Measurements from ENCODE around the gene TGFBRAP1.

TGFBRAP1 gene

DNA sequence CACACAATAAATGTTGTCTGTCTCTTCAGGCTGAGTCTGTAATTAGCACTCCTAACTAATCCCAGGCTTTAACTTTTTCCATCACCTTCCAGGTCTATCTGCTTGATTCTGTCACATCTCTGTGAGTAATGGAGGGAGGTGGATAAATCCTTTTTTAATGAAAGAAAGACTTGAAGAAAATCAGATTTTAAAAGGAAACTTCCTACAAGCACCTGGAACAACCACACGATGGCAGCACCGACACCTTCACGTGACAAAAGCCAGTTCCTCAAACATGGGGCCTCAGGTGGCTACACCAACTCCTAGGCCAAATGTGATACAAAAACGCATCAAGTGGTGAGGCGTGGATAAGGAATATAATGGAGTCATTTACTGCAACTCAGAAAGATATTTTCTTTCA lies 41.8 kb downstream of the TGFBRAP1 start:
- TF ChIP-seq GABPA (IDR thresholded peaks at IDR 0.05; ENCODE audit: low read depth) (no peak), POLR2AphosphoS5 (IDR thresholded peaks at IDR 0.05; ENCODE audit: low read depth) (no peak), SPI1 (IDR thresholded peaks at IDR 0.05; ENCODE audit: borderline replicate concordance, low read depth) (peak; percentile 90)
- TF ChIP-seq, protein P1, sequence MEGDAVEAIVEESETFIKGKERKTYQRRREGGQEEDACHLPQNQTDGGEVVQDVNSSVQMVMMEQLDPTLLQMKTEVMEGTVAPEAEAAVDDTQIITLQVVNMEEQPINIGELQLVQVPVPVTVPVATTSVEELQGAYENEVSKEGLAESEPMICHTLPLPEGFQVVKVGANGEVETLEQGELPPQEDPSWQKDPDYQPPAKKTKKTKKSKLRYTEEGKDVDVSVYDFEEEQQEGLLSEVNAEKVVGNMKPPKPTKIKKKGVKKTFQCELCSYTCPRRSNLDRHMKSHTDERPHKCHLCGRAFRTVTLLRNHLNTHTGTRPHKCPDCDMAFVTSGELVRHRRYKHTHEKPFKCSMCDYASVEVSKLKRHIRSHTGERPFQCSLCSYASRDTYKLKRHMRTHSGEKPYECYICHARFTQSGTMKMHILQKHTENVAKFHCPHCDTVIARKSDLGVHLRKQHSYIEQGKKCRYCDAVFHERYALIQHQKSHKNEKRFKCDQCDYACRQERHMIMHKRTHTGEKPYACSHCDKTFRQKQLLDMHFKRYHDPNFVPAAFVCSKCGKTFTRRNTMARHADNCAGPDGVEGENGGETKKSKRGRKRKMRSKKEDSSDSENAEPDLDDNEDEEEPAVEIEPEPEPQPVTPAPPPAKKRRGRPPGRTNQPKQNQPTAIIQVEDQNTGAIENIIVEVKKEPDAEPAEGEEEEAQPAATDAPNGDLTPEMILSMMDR (IDR thresholded peaks at IDR 0.05; ENCODE audit: insufficient read depth, low read length): peak; percentile 44
- TF ChIP-seq, protein P2, sequence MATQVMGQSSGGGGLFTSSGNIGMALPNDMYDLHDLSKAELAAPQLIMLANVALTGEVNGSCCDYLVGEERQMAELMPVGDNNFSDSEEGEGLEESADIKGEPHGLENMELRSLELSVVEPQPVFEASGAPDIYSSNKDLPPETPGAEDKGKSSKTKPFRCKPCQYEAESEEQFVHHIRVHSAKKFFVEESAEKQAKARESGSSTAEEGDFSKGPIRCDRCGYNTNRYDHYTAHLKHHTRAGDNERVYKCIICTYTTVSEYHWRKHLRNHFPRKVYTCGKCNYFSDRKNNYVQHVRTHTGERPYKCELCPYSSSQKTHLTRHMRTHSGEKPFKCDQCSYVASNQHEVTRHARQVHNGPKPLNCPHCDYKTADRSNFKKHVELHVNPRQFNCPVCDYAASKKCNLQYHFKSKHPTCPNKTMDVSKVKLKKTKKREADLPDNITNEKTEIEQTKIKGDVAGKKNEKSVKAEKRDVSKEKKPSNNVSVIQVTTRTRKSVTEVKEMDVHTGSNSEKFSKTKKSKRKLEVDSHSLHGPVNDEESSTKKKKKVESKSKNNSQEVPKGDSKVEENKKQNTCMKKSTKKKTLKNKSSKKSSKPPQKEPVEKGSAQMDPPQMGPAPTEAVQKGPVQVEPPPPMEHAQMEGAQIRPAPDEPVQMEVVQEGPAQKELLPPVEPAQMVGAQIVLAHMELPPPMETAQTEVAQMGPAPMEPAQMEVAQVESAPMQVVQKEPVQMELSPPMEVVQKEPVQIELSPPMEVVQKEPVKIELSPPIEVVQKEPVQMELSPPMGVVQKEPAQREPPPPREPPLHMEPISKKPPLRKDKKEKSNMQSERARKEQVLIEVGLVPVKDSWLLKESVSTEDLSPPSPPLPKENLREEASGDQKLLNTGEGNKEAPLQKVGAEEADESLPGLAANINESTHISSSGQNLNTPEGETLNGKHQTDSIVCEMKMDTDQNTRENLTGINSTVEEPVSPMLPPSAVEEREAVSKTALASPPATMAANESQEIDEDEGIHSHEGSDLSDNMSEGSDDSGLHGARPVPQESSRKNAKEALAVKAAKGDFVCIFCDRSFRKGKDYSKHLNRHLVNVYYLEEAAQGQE (IDR thresholded peaks at IDR 0.05; ENCODE audit: insufficient replicate concordance, low read depth): no peak
- Histone ChIP-seq H3K4me3 (replicated peaks; ENCODE audit: insufficient read depth, low read length) (no peak overlapping the region), H3K27ac (replicated peaks) (no peak overlapping the region), H3K27me3 (ENCODE audit: insufficient read depth, poor library complexity, severe bottlenecking) (no peaks in the 10 kb centered on the region)
- peak in 1 of 2 experiments; percentile 67 for DNase-seq (ENCODE audit: low read depth in 1 of 2, low spot score in 1 of 2)

DNA sequence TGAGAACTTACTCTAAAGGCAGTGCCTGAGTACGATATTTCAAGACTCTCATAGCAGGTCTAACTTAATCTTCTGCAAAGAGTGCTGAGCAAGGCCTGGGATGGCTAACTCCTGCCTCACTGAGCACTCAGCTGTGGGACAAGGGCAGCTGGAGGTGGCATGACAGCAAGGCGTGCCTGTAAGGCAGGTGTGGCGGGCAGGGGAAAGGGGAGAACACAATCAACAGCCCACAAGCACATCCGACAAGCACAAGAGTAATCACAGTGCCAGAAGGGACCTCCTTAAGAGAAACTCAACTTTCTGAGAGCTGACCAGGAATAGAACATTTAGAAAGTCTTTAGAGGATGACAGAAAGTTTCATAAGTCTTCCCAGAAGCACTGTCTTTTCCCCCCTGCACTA lies 46.0 kb downstream of the TGFBRAP1 start:
- no peak overlapping the region for H3K27ac ChIP-seq (replicated peaks)
- TF ChIP-seq SPI1 (IDR thresholded peaks at IDR 0.05; ENCODE audit: borderline replicate concordance, low read depth): no peak
- TF ChIP-seq GABPA (IDR thresholded peaks at IDR 0.05; ENCODE audit: low read depth): no peak
- H3K27me3 ChIP-seq (ENCODE audit: insufficient read depth, poor library complexity, severe bottlenecking): no peaks in the 10 kb centered on the region
- no peak overlapping the region for H3K4me3 ChIP-seq (replicated peaks; ENCODE audit: insufficient read depth, low read length)
- DNase-seq (ENCODE audit: low read depth in 1 of 2, low spot score in 1 of 2): no peak

DNA sequence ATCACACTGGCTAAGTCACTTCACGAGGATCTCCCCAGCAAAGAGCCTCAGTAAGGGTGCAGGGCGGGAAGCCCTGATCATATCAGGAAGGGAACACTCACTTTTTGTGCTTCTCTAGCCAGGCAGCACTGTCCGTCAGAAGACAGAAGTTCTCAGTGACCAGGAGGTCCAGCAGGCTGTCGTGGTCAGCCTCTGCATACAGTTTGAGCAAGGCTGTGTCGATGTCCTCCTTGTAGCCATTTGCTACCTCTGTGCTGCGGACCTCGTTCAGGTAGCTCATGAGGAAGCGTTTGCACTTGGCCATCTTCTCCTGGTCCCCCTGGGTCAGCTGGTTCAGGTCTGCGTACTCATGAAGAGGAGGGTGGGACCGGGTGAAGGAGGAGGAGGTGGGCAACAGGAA lies 49.3 kb downstream of the TGFBRAP1 start:
- no peak overlapping the region for H3K27ac ChIP-seq (replicated peaks)
- no peaks in the 10 kb centered on the region for H3K27me3 ChIP-seq (ENCODE audit: insufficient read depth, poor library complexity, severe bottlenecking)
- H3K4me3 ChIP-seq (replicated peaks; ENCODE audit: insufficient read depth, low read length): no peak overlapping the region
- TF ChIP-seq, protein P2 (IDR thresholded peaks at IDR 0.05; ENCODE audit: insufficient replicate concordance, low read depth): no peak
- no peak for TF ChIP-seq GABPA (IDR thresholded peaks at IDR 0.05; ENCODE audit: low read depth)
- TF ChIP-seq SPI1 (IDR thresholded peaks at IDR 0.05; ENCODE audit: borderline replicate concordance, low read depth): no peak
- TF ChIP-seq, protein P1 (IDR thresholded peaks at IDR 0.05; ENCODE audit: insufficient read depth, low read length): no peak
- no peak for TF ChIP-seq POLR2AphosphoS5 (IDR thresholded peaks at IDR 0.05; ENCODE audit: low read depth)
- no peak for DNase-seq (ENCODE audit: low read depth in 1 of 2, low spot score in 1 of 2)

DNA sequence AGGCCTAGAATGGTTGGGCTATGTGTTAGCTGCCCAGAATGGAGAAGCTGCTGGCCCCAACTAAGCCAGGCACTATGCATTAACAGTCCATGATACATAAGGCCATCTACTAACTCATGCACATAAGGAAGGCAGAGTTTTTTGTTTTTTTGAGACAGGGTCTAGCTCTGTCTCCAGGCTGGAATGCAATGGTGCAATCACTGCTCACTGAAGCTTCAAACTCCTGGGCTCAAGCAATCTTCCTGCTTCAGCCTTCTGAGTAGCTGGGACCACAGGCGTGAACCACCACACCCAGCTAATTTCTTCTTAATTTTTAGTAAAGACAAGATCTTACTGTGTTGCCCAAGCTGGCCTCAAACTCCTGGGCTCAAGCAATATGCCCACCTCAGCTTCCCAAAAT lies 50.4 kb downstream of the TGFBRAP1 start:
- no peak for TF ChIP-seq GABPA (IDR thresholded peaks at IDR 0.05; ENCODE audit: low read depth)
- no peak for DNase-seq (ENCODE audit: low read depth in 1 of 2, low spot score in 1 of 2)
- H3K27me3 ChIP-seq (ENCODE audit: insufficient read depth, poor library complexity, severe bottlenecking): no peaks in the 10 kb centered on the region
- no peak overlapping the region for H3K4me3 ChIP-seq (replicated peaks; ENCODE audit: insufficient read depth, low read length)
- no peak overlapping the region for H3K27ac ChIP-seq (replicated peaks)

DNA sequence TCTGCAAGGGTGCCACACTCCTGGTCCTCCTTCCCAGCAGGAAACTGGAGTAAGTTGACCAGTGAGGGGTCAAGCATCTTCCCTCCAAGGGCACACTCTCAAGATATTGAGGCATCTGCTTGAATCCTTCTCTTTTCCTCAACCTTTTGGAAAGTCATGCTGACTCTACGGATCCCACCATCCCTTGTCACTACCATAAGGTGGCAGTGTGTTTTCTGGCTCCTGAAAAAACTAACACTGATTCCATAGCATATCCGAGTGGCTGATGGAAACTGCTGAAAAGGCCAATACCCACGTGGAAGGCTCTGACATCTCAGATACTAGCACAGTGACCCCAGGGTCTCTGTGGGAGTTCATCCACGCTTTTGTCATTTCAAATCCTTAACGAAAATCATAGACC lies 50.9 kb downstream of the TGFBRAP1 start:
- no peak for DNase-seq (ENCODE audit: low read depth in 1 of 2, low spot score in 1 of 2)
- H3K27ac ChIP-seq (replicated peaks): no peak overlapping the region
- H3K27me3 ChIP-seq (ENCODE audit: insufficient read depth, poor library complexity, severe bottlenecking): no peaks in the 10 kb centered on the region
- no peak for TF ChIP-seq GABPA (IDR thresholded peaks at IDR 0.05; ENCODE audit: low read depth)
- H3K4me3 ChIP-seq (replicated peaks; ENCODE audit: insufficient read depth, low read length): no peak overlapping the region
